Esophagus muscularis mucosa (tissue), 4 donors: ENCODE results near the gene ZNF850.

Experiments
- CTCF ChIP-seq, 3 experiments: fragments of 200-600 bp in 2 of 3; fragments of 450-650 bp in 1 of 3; sonication (generic) in 2 of 3; IDR thresholded peaks; one replicate each; pipeline ENCODE4 v1.5.1; 2017 to 2019; ENCODE audit warnings: antibody characterized with exemption in 3 of 3, mild to moderate bottlenecking in 2 of 3, moderate library complexity in 1 of 3
- EP300 ChIP-seq: sonication (generic); formaldehyde crosslinking; IDR thresholded peaks from one replicate; pipeline ENCODE4 v1.6.1; 2017; ENCODE audit warnings: antibody characterized with exemption
- POLR2A ChIP-seq: fragments of 450-650 bp; IDR thresholded peaks from one replicate; pipeline ENCODE4 v1.6.1; 2017; ENCODE audit warnings: antibody characterized with exemption, moderate library complexity, mild to moderate bottlenecking, low read depth
- POLR2AphosphoS5 ChIP-seq, 2 donors: sonication (generic); formaldehyde crosslinking; IDR thresholded peaks; one replicate each; pipeline ENCODE4 v1.6.1; 2017; ENCODE audit warnings: antibody characterized with exemption in 2 of 2

GRCh38 chr19:36745870-36746269, 26.7 kb downstream of the ZNF850 start:
- no peak for TF ChIP-seq POLR2A
- no peak for TF ChIP-seq CTCF (IDR thresholded peaks at IDR 0.05)
- no peak for TF ChIP-seq EP300
- no peak for TF ChIP-seq POLR2AphosphoS5 (IDR thresholded peaks at IDR 0.05)
